Neutrophil (primary cell): ENCODE data around the gene MYOD1.

ENCODE experiments used
- H3K27ac ChIP-seq: fragments of 200-600 bp; sonication (generic); 2 replicates; pipeline ENCODE4 v1.5.1; 2016; ENCODE audit warnings: mild to moderate bottlenecking, moderate library complexity
- H3K27me3 ChIP-seq: fragments of 200-600 bp; sonication (generic); 2 replicates; pipeline ENCODE4 v1.6.0; 2016; ENCODE audit warnings: mild to moderate bottlenecking
- H3K36me3 ChIP-seq: fragments of 200-600 bp; sonication (generic); 2 replicates; pipeline ENCODE4 v1.5.1; 2017
- H3K4me1 ChIP-seq, 2 experiments: fragments of 200-600 bp in 1 of 2; sonication (generic) in 1 of 2; 1 replicate in 1 of 2; 2 replicates in 1 of 2; pipeline versions ENCODE4 v1.5.1 to v1.6.1; 2013 to 2016; ENCODE audit warnings: low read depth in 1 of 2, low read length in 1 of 2, mild to moderate bottlenecking in 1 of 2, moderate library complexity in 1 of 2; ENCODE audit not compliant: control insufficient read depth in 1 of 2, insufficient read depth in 1 of 2
- H3K4me3 ChIP-seq, 2 experiments: fragments of 200-600 bp in 1 of 2; sonication (generic) in 1 of 2; 1 replicate in 1 of 2; 2 replicates in 1 of 2; pipeline ENCODE4 v1.5.1; 2013 to 2016; ENCODE audit warnings: low read depth in 1 of 2, low read length in 1 of 2, mild to moderate bottlenecking in 1 of 2, moderate library complexity in 1 of 2
- H3K9me3 ChIP-seq: fragments of 200-600 bp; sonication (generic); 2 replicates; pipeline ENCODE4 v1.5.1; 2016
- CTCF ChIP-seq: fragments of 200-600 bp; sonication (generic); IDR thresholded peaks from 2 replicates; pipeline ENCODE4 v1.5.1; 2016; ENCODE audit warnings: antibody characterized with exemption

Gene MYOD1

DNA sequence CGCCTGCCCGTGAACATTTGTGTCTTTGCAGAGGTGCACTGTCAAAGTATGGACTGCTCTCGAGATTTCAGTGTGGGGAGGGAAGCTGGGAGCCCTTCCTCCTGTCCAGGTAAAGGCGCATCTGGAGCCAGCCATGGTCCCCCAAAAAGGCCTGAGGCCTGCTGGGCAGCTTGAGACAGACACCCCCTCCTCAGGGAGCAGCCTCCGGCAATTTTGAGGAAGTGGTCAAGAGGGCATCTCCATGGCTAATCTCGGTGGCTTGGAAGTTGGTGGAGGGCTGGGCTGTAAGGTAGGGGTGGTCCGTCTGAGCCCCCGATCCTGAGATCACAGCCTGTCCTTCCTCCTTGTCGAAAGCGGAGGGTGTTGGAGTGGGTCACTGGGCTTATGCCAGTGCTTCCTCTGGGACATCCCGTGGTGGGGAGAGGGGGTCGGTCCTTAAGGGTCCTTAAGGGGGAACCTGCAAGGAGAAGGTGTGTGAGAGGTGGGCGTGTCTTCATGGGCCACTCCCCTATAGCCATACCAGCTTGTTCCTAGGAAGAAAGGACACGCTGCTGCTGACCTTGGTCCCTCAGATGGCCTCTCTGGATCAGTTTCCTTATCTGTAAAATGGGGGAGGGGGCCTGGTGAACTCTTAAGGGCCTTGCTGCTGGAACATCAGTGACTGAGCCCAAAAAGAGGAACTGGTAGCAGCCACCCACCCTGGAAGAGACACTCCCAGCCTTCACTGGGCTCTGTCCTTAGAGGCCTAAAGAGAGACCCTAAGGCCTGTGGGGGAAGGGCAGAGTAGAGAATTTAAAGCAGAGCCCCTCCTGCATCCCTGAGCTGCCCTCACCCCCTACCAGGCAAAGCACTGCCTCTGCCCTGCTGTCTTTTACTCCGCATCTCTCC lies 17.8 kb downstream of the MYOD1 start:
- Histone ChIP-seq H3K4me1 (peaks cover 0 to 3% of the 10 kb centered on the region in 2 experiments), H3K36me3 (no peaks in the 10 kb centered on the region), H3K27me3 (peaks cover 89% of the 10 kb centered on the region), H3K4me3 (no peak overlapping the region), H3K27ac (no peak overlapping the region), H3K9me3 (no peaks in the 10 kb centered on the region)
- no peak for TF ChIP-seq CTCF

DNA sequence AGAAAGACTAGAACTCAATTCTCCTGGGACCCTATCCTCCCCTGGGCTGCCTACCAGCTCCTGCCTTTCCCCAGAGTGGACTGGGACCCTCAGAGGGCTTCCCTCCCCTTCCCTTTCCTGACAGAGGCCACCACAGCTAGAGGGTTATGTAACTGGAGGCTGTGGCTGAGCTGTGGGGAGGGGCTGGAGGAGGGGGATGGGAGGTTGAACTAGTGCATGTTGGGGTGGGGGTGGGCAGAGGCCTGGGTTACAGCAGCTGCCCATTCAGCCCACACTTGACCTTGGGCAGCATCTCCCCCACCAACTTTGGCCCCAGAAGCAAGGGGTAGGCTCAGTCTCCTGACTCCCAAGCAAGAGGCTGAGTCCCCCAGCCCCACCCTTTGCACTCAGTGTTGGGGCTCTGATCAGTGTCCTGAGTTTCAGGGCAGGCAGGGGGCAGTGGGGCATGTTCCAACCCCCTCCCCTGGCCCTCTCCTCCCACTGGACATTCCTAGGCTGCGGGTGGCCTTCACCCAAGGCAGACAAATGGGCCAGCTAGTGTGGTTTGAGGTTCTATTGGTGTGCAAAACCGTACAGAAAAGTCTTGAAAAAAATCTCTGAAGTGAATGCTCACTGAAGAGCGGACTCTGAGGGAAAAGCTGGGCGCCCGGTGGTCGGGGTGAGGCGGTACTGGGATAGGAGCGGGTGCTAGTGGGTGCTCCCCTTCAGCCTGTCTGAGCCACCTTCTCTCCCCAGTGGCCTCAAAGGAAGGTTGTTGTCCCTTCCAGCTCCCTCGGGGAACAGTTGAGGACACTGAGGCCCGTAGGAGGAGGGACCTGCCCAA lies 19.0 kb downstream of the MYOD1 start:
- TF ChIP-seq CTCF, result no peak
- no peak overlapping the region for H3K27ac ChIP-seq
- no peak overlapping the region for H3K4me3 ChIP-seq
- H3K4me1 ChIP-seq, result peaks cover 0 to 3% of the 10 kb centered on the region in 2 experiments
- no peaks in the 10 kb centered on the region for H3K9me3 ChIP-seq
- H3K27me3 ChIP-seq, result peaks cover 78% of the 10 kb centered on the region
- no peaks in the 10 kb centered on the region for H3K36me3 ChIP-seq

- H3K36me3 ChIP-seq, result no peaks in the 10 kb centered on the region
- H3K27ac ChIP-seq, result no peak overlapping the region
- no peak overlapping the region for H3K4me3 ChIP-seq
- peaks cover 0 to 2% of the 10 kb centered on the region in 2 experiments for H3K4me1 ChIP-seq
- H3K9me3 ChIP-seq, result no peaks in the 10 kb centered on the region
- peaks cover 62% of the 10 kb centered on the region for H3K27me3 ChIP-seq
- no peak for TF ChIP-seq CTCF
Measured at GRCh38 chr11:17739945-17740338, 20.6 kb downstream of the MYOD1 start.

DNA sequence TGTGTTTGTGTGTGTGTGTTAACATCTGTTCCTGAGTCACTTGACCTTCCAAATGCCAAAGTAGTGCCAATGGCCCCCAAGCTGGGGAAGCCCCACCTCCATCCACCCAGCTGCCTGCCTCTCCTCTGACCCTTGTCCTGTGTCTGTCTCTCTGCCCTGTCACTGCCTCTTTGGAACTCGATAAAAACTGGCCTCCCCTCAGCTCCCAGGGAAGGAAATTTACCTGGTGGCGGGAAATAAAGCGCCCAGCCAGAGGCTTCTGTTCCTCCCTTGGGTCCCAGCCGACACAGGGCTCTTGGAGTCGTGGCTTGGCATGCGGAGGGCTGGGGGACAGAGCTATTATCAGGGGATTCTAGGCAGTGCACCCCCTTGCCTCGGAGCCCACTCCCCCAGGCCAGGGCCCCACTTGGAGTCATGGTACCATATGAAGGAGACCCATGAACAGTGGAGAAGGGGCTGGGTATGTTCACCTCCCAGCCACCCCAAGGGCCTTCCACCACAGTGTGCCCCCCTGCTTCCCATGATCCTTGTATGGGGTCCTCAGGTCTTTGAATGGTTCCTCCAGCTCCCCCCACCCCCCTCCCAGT lies 21.4 kb downstream of the MYOD1 start:
- no peak for TF ChIP-seq CTCF
- Histone ChIP-seq H3K9me3 (no peaks in the 10 kb centered on the region), H3K4me1 (no peaks in the 10 kb centered on the region), H3K4me3 (no peak overlapping the region), H3K36me3 (no peaks in the 10 kb centered on the region), H3K27me3 (peaks cover 54% of the 10 kb centered on the region), H3K27ac (no peak overlapping the region)

- Histone ChIP-seq H3K9me3 (no peaks in the 10 kb centered on the region), H3K36me3 (no peaks in the 10 kb centered on the region), H3K4me3 (no peak overlapping the region), H3K4me1 (no peaks in the 10 kb centered on the region), H3K27me3 (peaks cover 52% of the 10 kb centered on the region), H3K27ac (no peak overlapping the region)
- TF ChIP-seq CTCF, result no peak
Measured at GRCh38 chr11:17741487-17741886, 22.1 kb downstream of the MYOD1 start.
